Stimulated activated CD4-positive, alpha-beta T cell treated with anti-CD3 and anti-CD28 coated beads, Interleukin-12 subunit alpha, Interleukin-12 subunit beta, amount 100 ng/mL, for 4 hours (primary cell): ENCODE measurements around the gene TRIM74.
"Not testable (repeated sequence)": the region's sequence is repeated elsewhere in the genome, so short reads cannot be mapped to it uniquely, and the experiment has no call there.

Experiments used
- DNase-seq: peaks from one replicate; pipeline ENCODE4 v3.0.0-alpha.2; 2020

Gene TRIM74

GRCh38 chr7:72954563-72955198 is 14.6 kb downstream of the TRIM74 start:
- DNase-seq, result not testable (repeated sequence)

- not testable (repeated sequence) for DNase-seq
These were observed 15.2 kb downstream of the TRIM74 start for GRCh38 chr7:72953901-72954562.

GRCh38 chr7:72950432-72950831 is 18.8 kb downstream of the TRIM74 start:
- not testable (repeated sequence) for DNase-seq

GRCh38 chr7:72949686-72950085 is 19.6 kb downstream of the TRIM74 start:
- DNase-seq, result not testable (repeated sequence)

GRCh38 chr7:72949276-72949675 is 20.0 kb downstream of the TRIM74 start:
- DNase-seq, result not testable (repeated sequence)

GRCh38 chr7:72948714-72949113 is 20.6 kb downstream of the TRIM74 start:
- DNase-seq, result not testable (repeated sequence)

GRCh38 chr7:72946130-72946745 is 23.0 kb downstream of the TRIM74 start:
- not testable (repeated sequence) for DNase-seq

GRCh38 chr7:72945597-72945996 is 23.7 kb downstream of the TRIM74 start:
- not testable (repeated sequence) for DNase-seq

GRCh38 chr7:72944937-72945336 is 24.3 kb downstream of the TRIM74 start:
- not testable (repeated sequence) for DNase-seq

GRCh38 chr7:72942956-72943355 is 26.3 kb downstream of the TRIM74 start:
- DNase-seq, result not testable (repeated sequence)

GRCh38 chr7:72942022-72942705 is 27.1 kb downstream of the TRIM74 start:
- not testable (repeated sequence) for DNase-seq

- DNase-seq, result not testable (repeated sequence)
These were observed 41.0 kb downstream of the TRIM74 start for GRCh38 chr7:72928216-72928615.

- DNase-seq, result not testable (repeated sequence)
These were observed 41.5 kb downstream of the TRIM74 start for GRCh38 chr7:72927791-72928190.

GRCh38 chr7:72925546-72926120 is 43.6 kb downstream of the TRIM74 start:
- no peak for DNase-seq

- peak; percentile 79 for DNase-seq
These were observed 44.3 kb downstream of the TRIM74 start, which contains the start of gene POM121 for GRCh38 chr7:72924733-72925545. POM121 (plus strand) TSS chr7:72925095; CDS start chr7:72925122, 27 bp downstream.

GRCh38 chr7:72924386-72924732 is 44.9 kb downstream of the TRIM74 start:
- no peak for DNase-seq

GRCh38 chr7:72919256-72919775 is 50.0 kb downstream of the TRIM74 start:
- no peak for DNase-seq

GRCh38 chr7:72914756-72915525 is 54.3 kb downstream of the TRIM74 start:
- DNase-seq, result peak; percentile 55

GRCh38 chr7:72913750-72914149 is 55.5 kb downstream of the TRIM74 start:
- not testable (repeated sequence) for DNase-seq

- DNase-seq, result not testable (repeated sequence)
These were observed 57.9 kb downstream of the TRIM74 start for GRCh38 chr7:72911395-72911794.
